NCI-H774 (cell line): ENCODE results near the gene PRSS50.

ENCODE experiments used
- DNase-seq: peaks from one replicate; lab custom pipeline; 2025; lab: John Stamatoyannopoulos, UW

Gene PRSS50

DNA sequence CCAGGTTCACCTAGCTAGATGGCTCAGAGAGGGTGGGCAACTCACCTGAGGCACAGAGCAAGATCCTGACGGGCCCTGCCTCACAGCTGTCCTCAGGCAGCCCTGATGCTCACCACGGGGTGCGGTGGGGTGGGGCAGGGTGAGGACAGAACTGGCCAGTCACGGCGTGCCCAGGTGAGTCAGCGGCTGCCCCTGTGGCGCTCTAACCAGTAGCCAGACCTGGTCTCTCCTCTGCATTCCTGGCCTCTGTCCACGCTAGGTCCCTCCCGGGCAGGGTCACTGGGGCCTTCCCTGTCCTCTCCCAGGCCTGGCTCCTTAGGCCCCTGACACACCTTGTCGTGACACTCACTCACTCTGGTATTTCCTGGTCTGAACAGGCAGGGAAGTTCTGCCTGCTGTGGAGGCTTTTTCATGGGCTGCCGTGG is 25.1 kb downstream of the PRSS50 start:
- no peak for DNase-seq

DNA sequence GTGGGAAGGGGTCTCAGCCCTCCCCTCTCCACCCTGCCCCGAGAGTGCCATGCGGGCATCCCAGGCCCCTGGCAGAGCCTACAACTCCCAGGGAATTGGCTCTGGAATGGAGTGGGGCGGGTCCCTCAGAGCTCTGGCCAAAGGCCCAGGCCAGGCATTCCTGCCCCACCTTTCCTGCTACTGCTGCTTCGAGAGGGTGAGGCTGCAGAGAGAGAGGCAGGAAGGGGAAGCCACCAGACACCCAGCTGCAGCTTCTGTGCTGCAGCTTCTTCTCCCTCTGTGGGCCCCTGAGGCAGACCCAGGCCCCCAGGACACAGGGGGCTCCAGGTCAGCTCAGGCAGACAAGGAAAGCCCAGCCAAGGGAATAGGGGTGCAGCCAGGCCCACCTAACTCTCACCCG is 26.9 kb downstream of the PRSS50 start:
- DNase-seq = no peak

DNA sequence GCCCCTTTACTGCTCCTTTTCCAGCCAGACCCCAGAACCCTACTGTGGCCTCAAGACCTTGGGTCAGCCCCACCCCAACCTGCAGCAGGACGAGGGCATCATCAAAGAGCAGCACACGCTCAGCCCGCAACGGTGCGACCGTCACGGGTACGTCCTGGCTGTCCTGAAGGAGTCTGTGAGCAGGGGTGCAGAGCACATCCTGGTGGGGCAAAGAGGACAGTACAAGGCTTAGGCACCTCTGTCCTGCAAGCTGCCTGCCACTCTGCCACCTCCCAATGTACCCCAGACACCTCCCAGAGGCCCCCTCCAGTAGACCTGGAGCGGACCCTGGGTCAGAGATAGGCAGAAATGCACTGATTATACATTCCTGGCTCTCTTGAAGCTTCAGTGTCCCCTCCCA is 32.2 kb downstream of the PRSS50 start:
- no peak for DNase-seq

DNA sequence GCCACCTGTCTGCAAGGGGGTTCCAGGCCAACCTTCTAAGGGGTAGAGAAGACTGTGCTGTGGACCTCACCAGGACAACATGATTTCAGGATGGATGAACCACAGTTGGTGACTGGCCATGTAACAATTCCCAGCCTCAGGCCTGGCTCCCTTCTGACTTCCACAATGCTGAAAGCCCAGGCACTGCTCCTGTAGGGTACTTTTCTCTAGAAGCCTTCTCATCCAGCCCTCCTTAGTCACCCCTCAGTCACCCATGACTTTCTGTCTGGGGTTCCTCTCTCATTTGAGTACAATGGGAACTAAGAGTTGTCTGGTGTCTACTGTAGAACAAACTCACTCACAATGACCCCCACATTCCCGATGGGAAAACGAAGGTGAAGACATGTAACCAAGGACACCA is 32.8 kb downstream of the PRSS50 start:
- no peak for DNase-seq

DNA sequence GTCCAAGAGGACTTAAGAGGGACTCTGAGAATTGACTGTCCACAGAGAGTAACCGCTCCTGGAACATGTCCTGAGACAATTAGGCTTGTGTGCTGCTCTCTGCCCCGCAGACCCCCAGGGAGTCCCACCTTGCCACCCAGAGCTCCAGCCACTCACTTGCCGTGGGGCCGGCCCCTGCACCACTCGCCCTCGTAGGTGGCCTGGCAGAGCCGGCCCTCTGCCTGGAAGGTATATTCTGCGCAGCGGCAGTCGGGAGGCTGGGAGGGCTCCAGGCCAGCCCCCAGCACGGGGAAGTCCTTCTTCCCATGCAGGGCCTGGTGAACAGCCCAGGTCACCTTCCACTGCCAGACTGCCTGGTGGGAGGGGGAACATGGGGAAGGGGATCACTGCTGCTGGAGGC is 34.7 kb downstream of the PRSS50 start:
- no peak for DNase-seq

DNA sequence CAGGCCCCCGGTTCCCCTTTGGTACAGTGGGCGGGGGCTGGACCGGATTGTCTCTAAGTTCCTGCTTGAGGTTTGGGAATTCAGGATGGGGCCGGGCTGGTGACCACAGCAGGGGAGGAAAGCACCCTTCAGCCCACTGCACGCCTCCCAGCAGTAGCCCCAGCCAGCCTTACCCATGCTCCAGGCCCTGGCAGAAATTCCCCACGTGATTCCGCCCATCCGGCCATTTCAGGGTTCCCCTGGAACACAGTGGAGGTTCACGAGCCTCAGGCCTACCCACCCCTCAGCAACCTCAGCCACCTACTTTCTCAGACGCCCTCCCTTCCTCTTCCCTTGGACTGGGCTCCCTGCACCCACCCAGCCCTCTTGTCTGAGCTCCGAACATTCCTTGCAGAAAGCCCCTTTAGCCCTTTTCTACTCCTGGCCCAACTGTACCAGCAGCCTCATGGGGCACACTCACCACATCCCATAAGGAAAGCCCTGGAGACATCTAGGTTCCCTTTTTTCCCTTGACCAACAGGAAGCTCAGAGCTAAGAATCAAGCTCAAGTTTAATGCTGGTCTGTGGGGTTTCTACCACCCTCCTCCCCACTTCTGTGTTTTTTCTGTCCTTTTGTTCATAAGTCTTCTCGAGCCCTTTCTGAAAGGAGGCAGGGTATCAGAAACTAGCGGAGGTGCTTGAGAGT is 35.7 kb downstream of the PRSS50 start:
- no peak for DNase-seq

DNA sequence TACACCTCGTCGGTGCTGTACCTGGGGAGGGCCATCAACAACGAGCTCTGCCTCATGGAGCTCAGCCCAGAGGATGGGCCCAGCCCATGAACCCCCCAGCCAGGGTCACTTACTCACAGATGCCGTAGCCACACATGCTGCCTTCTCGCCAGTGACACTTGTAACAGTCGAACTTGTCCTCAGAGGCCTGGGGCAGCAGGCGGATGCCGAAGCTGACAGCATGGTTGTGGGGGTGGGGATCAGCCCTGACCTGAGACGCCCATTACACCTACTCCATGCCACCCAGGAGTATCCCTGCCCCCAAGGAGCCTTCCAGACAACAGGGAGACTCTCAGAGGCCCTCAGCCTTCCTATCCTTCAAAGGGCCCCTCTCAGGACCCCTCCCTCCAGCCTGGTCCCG is 36.3 kb downstream of the PRSS50 start:
- DNase-seq = no peak

DNA sequence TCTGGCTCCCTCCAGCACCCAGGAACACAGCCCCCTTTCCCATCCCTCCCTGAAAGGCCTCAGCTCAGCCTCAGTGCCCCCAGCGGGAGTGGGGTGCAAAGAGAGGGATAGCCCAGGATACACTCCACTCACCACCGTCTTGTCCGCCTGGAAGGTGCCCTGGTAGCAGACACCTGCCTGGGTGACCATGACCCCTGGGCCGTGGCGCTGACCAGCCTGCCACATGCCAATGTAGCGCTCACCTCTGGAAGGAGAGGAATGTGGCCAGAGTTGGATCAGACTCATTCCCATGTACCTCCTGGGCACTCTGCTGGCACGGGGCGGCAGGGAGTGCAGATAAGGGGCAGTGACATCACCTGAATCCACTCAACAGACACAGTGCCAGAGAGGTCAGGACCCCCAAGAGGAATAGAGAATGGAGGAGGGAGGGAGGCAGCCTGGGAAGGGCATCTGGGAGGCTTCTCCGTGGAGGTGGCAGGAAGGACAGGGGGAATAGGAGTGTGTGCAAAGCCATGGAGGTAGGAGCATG is 37.3 kb downstream of the PRSS50 start:
- no peak for DNase-seq

DNA sequence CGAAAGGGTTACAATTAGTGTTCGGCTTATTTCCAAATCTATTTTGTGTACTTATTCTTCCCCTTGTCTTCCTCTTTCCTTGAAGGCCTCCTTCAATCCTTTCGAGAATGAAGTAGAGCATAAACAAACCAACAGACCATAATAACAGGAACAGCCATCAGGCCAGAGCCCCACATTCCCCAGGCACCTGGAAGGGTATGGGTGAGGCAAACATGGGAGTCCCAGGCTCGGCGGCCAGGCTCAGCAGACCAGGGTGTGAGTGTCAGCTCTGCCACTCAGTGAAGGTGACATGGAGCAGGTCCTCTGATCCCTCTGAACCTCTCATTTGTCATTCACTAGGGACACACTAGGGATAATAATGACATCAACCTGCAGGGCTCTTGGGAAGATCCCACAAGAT is 38.0 kb downstream of the PRSS50 start:
- DNase-seq = no peak

DNA sequence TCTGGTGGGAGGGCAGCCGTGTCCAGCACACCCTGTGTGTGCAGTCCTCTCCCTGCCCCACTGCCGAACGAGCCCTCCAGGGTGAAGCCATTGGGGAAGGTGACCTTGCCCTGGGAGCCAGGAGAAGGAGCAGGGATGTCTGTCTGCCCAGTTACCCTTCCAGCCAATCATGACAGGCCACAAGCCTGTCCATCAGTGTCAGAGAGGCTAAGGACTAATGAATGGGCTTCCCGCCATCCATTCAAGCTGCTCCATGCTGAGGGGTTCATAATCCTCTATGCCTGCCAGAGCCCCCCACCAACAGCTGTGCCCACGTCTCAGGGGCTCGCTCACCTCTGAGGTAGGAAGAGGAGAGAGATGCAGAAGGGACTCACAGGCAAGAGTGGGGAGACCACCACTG is 39.4 kb downstream of the PRSS50 start:
- no peak for DNase-seq

DNA sequence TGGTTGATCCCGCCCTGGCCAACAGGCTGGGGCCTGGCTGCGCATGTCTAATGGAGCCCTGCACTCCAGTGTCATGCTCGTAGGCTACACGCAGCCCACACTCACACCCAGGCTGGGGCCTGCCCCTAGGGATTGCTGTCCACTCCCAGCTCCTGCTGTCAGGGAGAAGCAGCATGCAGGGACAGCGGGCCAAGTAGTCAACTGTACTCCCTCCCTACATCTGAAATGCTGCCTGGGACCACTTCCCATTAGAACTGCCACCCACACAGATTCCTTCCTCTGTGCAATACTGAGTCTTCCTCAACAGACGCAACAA is 40.3 kb downstream of the PRSS50 start:
- DNase-seq = no peak

DNA sequence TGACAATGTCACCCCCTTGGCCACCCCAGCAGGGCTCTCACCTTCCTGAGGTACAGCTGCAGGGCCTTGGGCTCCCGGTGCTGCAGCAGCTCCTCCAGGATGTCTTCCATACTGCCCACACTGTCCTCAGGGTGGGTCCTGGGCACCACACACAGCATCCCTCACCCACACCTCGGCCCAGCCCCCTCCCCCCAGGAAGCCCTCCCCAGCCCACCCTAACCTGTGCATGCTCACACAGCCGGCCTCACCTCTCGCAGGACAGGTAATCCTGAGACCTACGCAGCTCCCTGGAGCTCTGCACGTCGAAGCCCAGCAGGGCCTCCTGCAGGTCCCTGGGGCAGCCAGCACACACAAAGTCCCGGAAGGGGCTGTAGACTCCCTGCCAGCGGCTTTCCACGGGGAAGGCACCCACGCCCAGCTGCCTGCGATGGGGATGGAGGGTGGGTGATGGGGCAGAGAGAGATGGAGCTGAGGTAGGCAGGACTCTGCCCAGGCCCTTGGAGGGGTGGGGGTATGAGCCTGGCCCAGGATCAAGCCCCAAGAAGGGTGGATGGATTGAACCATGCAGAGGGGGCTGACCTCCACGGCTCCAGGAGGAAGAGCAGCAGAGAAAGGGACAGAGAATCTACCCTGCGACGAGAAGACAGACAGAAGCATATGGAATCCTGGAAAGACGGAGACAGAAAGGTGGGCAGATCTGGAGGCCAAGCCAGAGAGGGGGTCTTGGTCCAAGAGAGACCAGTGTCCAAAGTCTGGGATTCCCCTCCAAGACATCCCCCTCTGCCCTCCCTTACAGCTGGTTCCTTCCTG is 40.9 kb downstream of the PRSS50 start:
- no peak for DNase-seq

DNA sequence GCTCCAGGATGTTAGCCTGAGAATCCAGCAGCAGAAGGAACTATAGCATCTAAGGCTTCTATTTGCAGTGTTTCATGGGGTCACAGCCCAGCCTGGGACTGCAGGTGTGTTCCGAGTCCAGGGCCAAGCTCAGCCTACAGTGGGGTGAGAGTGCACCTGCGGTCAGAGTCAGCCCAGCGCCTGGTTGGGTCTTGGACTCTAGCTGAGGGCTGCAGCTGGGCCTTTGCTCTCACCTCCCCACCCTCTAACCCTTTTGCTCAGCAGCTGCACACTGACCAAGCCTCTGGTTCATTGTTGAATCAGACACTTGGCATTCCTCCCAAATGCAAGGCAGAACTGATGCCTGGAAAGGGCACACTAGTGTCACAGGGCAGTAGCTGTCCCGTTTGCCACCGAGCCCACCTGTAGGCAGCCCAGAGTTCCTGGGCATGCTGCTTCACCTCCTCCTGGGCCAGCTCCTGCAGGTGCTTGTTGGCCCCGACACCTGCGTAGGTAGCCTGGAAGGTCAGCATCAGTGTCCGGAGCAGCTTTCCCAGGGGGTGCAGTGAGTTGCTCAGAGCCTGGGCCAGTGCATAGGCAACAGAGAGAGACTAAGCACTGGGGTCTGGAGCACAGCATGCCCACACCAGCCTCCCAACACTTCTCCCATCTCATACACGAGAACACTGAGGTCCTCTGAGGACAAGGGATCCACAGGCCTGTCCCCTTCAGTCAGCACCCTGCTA is 41.7 kb downstream of the PRSS50 start:
- no peak for DNase-seq

DNA sequence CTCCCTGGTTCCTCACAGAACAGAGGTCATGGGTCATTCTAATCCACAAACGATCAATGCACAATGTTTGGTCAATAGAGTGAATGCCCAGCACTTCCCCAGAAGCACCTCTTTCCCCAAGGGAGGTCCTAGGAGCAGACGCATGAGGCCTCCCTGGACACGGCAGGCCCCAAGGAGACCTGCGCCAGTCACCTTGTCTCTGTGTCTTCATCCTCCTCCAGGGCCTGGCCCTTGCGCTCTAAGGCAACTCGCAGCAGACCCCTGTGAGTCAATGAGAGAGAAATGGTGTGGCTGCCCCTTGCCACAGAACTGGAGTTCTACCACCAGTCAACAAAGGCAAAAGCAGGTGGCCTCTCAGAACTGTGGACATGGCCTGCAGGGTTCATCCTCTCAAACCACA is 42.2 kb downstream of the PRSS50 start:
- no peak for DNase-seq

DNA sequence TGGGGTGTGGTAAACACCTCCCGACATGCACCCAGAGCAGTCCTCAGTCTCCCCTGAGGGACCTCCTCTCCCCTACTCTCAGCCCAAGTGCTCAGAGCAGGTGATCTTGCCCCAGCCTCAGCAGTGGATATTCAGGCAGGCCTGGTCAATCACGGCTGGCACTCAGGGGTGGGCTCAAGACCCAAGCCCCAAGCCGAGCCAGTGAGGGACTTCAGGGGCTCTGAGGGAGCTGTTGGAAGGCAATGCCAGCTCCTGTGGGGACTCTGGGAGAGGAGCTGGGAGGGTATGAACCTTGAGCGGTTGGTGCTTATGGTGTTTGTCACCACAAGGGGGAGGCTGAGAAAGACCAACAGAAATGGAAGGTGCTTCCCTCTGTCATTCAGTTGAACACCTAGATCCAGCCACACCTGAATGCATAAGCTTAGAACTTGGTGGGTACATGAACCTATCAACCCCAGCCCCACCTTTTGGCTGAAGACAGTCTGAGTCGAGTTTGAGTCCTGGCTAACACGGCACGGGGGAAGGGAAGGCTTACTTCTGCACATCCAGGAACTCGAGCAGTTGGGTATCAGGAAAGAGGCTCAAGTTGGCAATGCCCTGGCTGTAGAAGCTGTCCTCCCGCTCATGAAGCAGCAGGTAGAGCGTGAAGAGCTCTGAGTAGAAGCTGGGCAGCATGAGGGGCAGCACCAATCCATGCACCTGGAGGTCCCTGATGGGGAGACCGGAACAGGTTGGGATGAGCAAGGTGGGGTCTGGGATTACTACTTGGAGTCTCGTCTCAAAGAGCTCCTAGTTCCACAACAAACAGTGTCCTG is 43.4 kb downstream of the PRSS50 start:
- DNase-seq = no peak

DNA sequence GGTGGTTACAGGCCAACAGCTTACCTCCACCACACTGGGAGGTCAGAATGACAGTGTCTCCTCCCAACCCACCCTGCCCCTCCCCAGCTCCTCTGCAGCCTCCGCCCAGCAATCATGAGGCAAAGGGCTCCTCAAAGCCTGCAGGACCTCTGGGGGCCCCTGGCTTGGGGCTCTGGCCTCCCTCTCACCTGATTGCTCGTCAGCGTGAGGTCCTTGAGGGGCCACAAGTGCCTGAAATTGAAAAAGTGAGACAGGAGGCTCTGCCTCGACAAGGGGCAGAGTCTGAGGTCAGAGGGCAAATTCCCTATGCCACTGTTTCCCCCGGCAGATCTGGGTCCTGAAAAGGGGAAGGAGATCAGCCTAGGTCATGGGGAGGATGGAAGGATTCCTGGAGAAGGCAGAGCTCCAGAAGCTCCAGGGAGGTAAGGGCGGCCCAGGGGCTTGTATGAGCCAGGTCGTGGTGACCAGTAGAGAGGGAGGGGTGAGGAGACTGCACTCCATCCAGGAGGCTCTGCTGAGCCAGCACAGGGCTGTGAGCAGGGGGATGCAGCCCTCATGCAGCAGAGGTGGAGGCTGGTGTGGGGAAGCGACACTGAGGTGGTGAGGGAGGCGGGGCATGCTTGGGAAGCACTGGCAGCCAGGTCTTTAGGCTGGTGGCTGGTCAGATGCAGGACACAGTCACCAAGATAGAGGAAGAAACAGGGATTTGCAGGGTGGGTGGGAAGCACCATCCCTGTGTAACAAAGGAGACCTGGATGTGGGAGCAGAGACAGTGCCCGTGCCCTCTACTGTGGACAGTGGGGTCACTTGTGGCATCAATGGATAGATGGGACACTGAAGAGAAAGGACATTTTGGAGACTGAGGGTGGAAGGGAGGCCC is 44.3 kb downstream of the PRSS50 start:
- no peak for DNase-seq

DNA sequence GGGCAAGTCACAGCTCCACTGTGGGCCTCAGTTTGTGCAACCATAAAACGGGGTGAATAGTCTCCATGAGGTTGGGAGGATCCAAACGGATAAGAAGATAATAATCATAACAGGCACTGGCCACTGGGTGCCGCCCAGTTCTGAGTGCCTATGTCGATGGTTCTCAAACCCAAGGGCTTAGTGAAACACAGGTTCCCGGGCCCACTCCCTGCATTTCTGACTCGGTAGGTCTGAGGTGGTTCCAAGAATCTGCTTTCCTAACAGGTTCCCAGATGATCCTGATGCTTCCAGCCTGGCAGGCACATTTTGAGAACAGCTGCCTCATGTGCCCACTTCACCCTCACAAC is 45.3 kb downstream of the PRSS50 start:
- no peak for DNase-seq

DNA sequence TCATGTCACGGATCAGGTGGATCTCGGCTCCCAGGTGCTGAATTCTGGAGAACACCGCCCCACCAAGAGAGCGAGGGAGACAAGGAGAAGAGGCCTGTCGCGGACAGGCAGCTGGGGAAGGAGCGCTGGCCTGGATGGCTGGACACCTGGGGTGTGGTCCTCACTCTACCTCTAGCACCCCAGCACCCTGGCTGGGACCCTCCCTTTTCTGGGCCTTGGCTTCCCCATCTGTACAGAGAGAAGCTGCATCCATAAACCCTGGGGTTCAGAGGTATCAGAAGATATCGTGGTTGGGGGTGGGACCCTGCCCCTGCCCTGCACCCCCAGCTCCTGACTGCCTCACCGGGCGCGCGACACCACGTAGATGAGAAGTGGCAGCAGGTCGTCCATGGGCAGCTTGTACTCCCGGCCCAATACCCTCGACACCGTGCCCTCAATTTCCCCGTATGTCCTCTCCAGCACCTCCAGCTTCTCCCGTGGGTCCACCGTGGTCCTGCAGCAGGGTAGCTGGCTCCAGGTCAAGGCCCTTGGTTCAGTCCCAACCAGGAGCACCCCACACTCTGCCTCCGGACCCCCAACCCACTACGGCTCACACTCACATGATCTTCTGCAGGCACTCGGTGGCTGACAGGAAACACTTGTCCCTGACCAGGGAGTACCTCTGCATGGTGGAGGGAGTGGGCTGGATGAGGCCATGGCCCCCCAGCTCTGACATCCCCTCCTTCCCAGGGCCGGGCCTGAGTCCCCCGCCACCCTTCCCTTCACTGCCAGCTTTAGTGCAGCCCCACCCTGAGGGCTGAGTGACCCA is 45.9 kb downstream of the PRSS50 start:
- DNase-seq = no peak

DNA sequence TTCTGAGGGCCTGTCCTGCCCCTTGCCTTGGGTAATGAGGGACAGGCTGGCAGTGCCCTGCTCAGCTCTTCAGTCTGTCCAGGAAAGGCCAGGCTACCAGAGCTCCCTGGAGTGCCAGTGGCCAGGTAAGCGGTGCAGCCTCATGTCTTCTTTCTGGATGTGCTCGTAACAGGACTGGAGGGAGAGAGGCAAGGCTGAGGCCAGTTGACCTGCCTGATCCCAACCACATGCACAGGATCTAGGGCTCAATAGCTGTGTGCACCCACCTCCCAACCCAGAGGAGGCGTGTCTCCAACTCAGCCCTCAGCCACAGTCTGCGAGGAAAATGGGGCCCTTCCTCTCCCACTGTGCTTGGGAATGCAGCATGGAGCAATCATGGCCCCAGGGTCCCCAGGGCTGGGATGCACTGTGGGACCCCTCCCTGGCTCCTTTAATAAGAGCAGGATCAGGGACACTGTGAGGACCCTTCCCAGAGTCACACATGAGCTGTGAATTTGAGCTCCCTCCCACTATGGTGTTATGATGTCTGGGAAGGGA is 46.7 kb downstream of the PRSS50 start:
- DNase-seq = no peak
